GM23248 (cell line): ENCODE data around the gene CFAP61. TPM values are rescaled to one million over a fixed set of nuclear protein-coding genes. Genes with fewer than 3 reads are reported as not detected.

Source experiments
- DNase-seq: peaks from one replicate; pipeline ENCODE4 v3.0.0-alpha.2; 2015
- H2AFZ ChIP-seq: fragments of 200-600 bp; sonication (generic); 2 replicates; pipeline ENCODE4 v1.6.1; 2016; ENCODE audit warnings: antibody characterized with exemption
- H3F3A ChIP-seq: fragments of 200-600 bp; sonication (generic); 2 replicates; pipeline ENCODE4 v1.6.1; 2016; ENCODE audit warnings: mild to moderate bottlenecking, antibody characterized with exemption, mixed run types; ENCODE audit not compliant: insufficient read depth
- H3K27ac ChIP-seq: fragments of 200-600 bp; sonication (generic); 2 replicates; pipeline ENCODE4 v1.5.1; 2016; ENCODE audit warnings: mild to moderate bottlenecking
- H3K27me3 ChIP-seq: fragments of 200-600 bp; sonication (generic); replicated peaks from 2 replicates; pipeline ENCODE4 v1.6.1; 2016; ENCODE audit warnings: mild to moderate bottlenecking; ENCODE audit not compliant: insufficient read depth
- H3K36me3 ChIP-seq: fragments of 200-600 bp; sonication (generic); 2 replicates; pipeline ENCODE4 v1.6.1; 2016; ENCODE audit warnings: low read depth, mild to moderate bottlenecking
- H3K4me1 ChIP-seq: fragments of 200-600 bp; sonication (generic); 2 replicates; pipeline ENCODE4 v1.6.1; 2016; ENCODE audit warnings: mild to moderate bottlenecking; ENCODE audit not compliant: insufficient read depth
- H3K4me2 ChIP-seq: fragments of 200-600 bp; sonication (generic); one replicate; pipeline ENCODE4 v1.6.1; 2016; ENCODE audit warnings: mild to moderate bottlenecking; ENCODE audit not compliant: unreplicated experiment
- H3K4me3 ChIP-seq: fragments of 200-600 bp; sonication (generic); 2 replicates; pipeline ENCODE4 v1.5.1; 2016; ENCODE audit warnings: mild to moderate bottlenecking
- H3K79me2 ChIP-seq: fragments of 200-600 bp; sonication (generic); 2 replicates; pipeline ENCODE4 v1.6.1; 2016; ENCODE audit warnings: mild to moderate bottlenecking; ENCODE audit not compliant: insufficient read depth
- H3K9ac ChIP-seq: fragments of 200-600 bp; sonication (generic); 2 replicates; pipeline ENCODE4 v1.6.1; 2016; ENCODE audit warnings: mild to moderate bottlenecking
- H3K9me2 ChIP-seq: fragments of 200-600 bp; sonication (generic); 2 replicates; pipeline ENCODE4 v1.6.1; 2016; ENCODE audit warnings: mixed run types, mild to moderate bottlenecking, moderate library complexity; ENCODE audit not compliant: insufficient read depth
- H3K9me3 ChIP-seq: fragments of 200-600 bp; sonication (generic); one replicate; pipeline ENCODE4 v1.6.1; 2017; ENCODE audit warnings: low read depth
- H4K20me1 ChIP-seq: fragments of 200-600 bp; sonication (generic); 2 replicates; pipeline ENCODE4 v1.6.0; 2016; ENCODE audit not compliant: insufficient read depth
- EZH2 ChIP-seq: fragments of 200-600 bp; sonication (generic); IDR thresholded peaks from 2 replicates; pipeline ENCODE4 v1.6.1; 2018; ENCODE audit warnings: antibody characterized with exemption, mild to moderate bottlenecking; ENCODE audit not compliant: insufficient read depth, poor library complexity, severe bottlenecking
- EZH2phosphoT487 ChIP-seq: fragments of 200-600 bp; sonication (generic); IDR thresholded peaks from 2 replicates; pipeline ENCODE4 v1.6.1; 2018; ENCODE audit warnings: antibody characterized with exemption, moderate library complexity, mild to moderate bottlenecking, low read depth; ENCODE audit not compliant: insufficient read depth
- WGBS, 2 experiments: methylation state at CpG; one replicate each; pipeline ENCODE4 v1.1.6; 2015 to 2017; ENCODE audit warnings: low lambda C conversion rate in 2 of 2, low coverage in 1 of 2; ENCODE audit errors: missing lambda C conversion rate in 2 of 2; 5-methylcytosine and 5-hydroxymethylcytosine counted together
- in situ Hi-C: fragments of 300-500 bp; cut with MboI; formaldehyde crosslinking; loops from 2 replicates; pipeline ENCODE4 v1.15.0; 2020
- polyA plus RNA-seq: library from polyadenylated mRNA; unstranded; fragments of >200 nt; fragmentation: Nextera tagmentation; extraction: Ambion mirVana; gene quantifications from 2 replicates; pipeline ENCODE4 v1.2.1, GENCODE V29; 2016
- total RNA-seq: library from RNA; depleted of rRNA; stranded (reverse); fragments of >200 nt; shearing (Covaris generic); gene quantifications from 2 replicates; pipeline ENCODE4 v1.2.3, GENCODE V29; 2014

CFAP61 gene
- total and polyA plus RNA-seq, 2 experiments from 2014 or later: not detected

GRCh38 chr20:20205141-20205861 is 153.0 kb downstream of the CFAP61 start:
- 18 to 21% methylated on average over 2 of the region's 2 CpGs for WGBS, 2 experiments
- in situ Hi-C loops: no loop called here

GRCh38 chr20:20205862-20206236 is 153.5 kb downstream of the CFAP61 start:
- in situ Hi-C loops: no loop called here
- TF ChIP-seq EZH2: no peak
- no peak for TF ChIP-seq EZH2phosphoT487
- H3K9ac ChIP-seq: no peak overlapping the region

More at GRCh38 chr20:20205141-20205861, 153.0 kb downstream of the CFAP61 start:
- TF ChIP-seq EZH2phosphoT487: no peak
- no peak for TF ChIP-seq EZH2
- H3F3A ChIP-seq: no peaks in the 10 kb centered on the region
- H3K27me3 ChIP-seq: peaks cover 11% of the 10 kb centered on the region; the same call in 1 of the 2 replicates
- H3K9ac ChIP-seq: no peak overlapping the region
- H3K4me1 ChIP-seq: no peaks in the 10 kb centered on the region
- no peak overlapping the region for H3K27ac ChIP-seq
- H3K9me3 ChIP-seq: no peaks in the 10 kb centered on the region
- H4K20me1 ChIP-seq: no peaks in the 10 kb centered on the region
- no peak overlapping the region for H3K4me3 ChIP-seq
- no peak overlapping the region for H2AFZ ChIP-seq
- no peaks in the 10 kb centered on the region for H3K36me3 ChIP-seq
- no peaks in the 10 kb centered on the region for H3K9me2 ChIP-seq
- H3K4me2 ChIP-seq: no peak overlapping the region
- no peaks in the 10 kb centered on the region for H3K79me2 ChIP-seq
- no peak for DNase-seq

GRCh38 chr20:20206788-20207187 is 154.5 kb downstream of the CFAP61 start:
- DNase-seq: no peak
- no peaks in the 10 kb centered on the region; the same call in 1 of the 2 replicates for H3K4me1 ChIP-seq
- no peak overlapping the region for H3K4me3 ChIP-seq
- no peak overlapping the region for H3K4me2 ChIP-seq
- H3F3A ChIP-seq: no peaks in the 10 kb centered on the region
- H2AFZ ChIP-seq: no peak overlapping the region
- H3K9ac ChIP-seq: no peak overlapping the region
- WGBS, 2 experiments: 52 to 75% methylated on average over 1 of the region's 1 CpG
- no peaks in the 10 kb centered on the region for H3K36me3 ChIP-seq
- H3K9me3 ChIP-seq: no peaks in the 10 kb centered on the region
- no peaks in the 10 kb centered on the region for H3K79me2 ChIP-seq
- peaks cover 6% of the 10 kb centered on the region; the same call in 1 of the 2 replicates for H3K27me3 ChIP-seq
- in situ Hi-C loops: no loop called here
- TF ChIP-seq EZH2phosphoT487 (no peak), EZH2 (no peak)
- H4K20me1 ChIP-seq: no peaks in the 10 kb centered on the region
- no peaks in the 10 kb centered on the region for H3K9me2 ChIP-seq
- no peak overlapping the region for H3K27ac ChIP-seq

More at GRCh38 chr20:20205862-20206236, 153.5 kb downstream of the CFAP61 start:
- DNase-seq: no peak
- WGBS, 2 experiments: 57% methylated on average over 1 of the region's 1 CpG
- Histone ChIP-seq H3K27ac (no peak overlapping the region), H3K4me2 (no peak overlapping the region), H3K27me3 (peaks cover 6% of the 10 kb centered on the region; the same call in 1 of the 2 replicates), H3K36me3 (no peaks in the 10 kb centered on the region), H3K4me3 (no peak overlapping the region), H3K79me2 (no peaks in the 10 kb centered on the region), H3K4me1 (no peaks in the 10 kb centered on the region), H3F3A (no peaks in the 10 kb centered on the region), H3K9me2 (no peaks in the 10 kb centered on the region), H2AFZ (no peak overlapping the region), H4K20me1 (no peaks in the 10 kb centered on the region), H3K9me3 (no peaks in the 10 kb centered on the region)

- Histone ChIP-seq H3K9me2 (no peaks in the 10 kb centered on the region), H3K4me3 (no peak overlapping the region), H2AFZ (no peak overlapping the region), H3K27ac (no peak overlapping the region), H4K20me1 (no peaks in the 10 kb centered on the region), H3K36me3 (no peaks in the 10 kb centered on the region), H3K79me2 (no peaks in the 10 kb centered on the region), H3F3A (no peaks in the 10 kb centered on the region), H3K9me3 (no peaks in the 10 kb centered on the region), H3K4me2 (no peak overlapping the region), H3K27me3 (peaks cover 6% of the 10 kb centered on the region; the same call in 1 of the 2 replicates), H3K4me1 (no peaks in the 10 kb centered on the region; the same call in 1 of the 2 replicates), H3K9ac (no peak overlapping the region)
- no peak for DNase-seq
- in situ Hi-C loops: no loop called here
- 1 to 3% methylated on average over 6 of the region's 6 CpGs for WGBS, 2 experiments
- TF ChIP-seq EZH2phosphoT487 (no peak), EZH2 (no peak)
Measured at GRCh38 chr20:20207291-20207690, 155.0 kb downstream of the CFAP61 start.
